ENCODE measurements around the gene EFCAB12.

EFCAB12 gene

GRCh38 chr3:129370248-129370964, 58.0 kb downstream of the EFCAB12 start:
- no peak overlapping the region for H2AK5ac ChIP-seq (ENCODE audit: low read length, severe bottlenecking)
- H2AFZ ChIP-seq (ENCODE audit: low read depth, low read length): no peak overlapping the region
- H2BK5ac ChIP-seq (ENCODE audit: low read depth, low read length, poor library complexity, severe bottlenecking): no peak overlapping the region
- no peaks in the 10 kb centered on the region for H3K9me3 ChIP-seq (ENCODE audit: control insufficient read depth, low read length)
- H3K4me1 ChIP-seq (ENCODE audit: control insufficient read depth, insufficient read depth, low read depth, low read length): peaks cover 7% of the 10 kb centered on the region
- 95% methylated on average over 5 of the region's 5 CpGs for WGBS
- no peak overlapping the region for H3K9ac ChIP-seq (ENCODE audit: low read length)
- H3K14ac ChIP-seq (ENCODE audit: low read length in 2 of 2): peak overlapping the region in 1 of 2 experiments; percentile 81
- no peaks in the 10 kb centered on the region for H3K79me1 ChIP-seq (replicated peaks; ENCODE audit: low read length, poor library complexity, severe bottlenecking)
- H3K4me3 ChIP-seq (ENCODE audit: insufficient read depth in 1 of 2, low read depth in 1 of 2, low read length in 2 of 2): no peak overlapping the region
- no peak overlapping the region for H4K8ac ChIP-seq (ENCODE audit: low read length)
- peak overlapping the region in 1 of 2 experiments; percentile 38 for H3K23ac ChIP-seq (ENCODE audit: low read length in 2 of 2)
- H3K4ac ChIP-seq (ENCODE audit: low read depth in 1 of 2, low read length in 2 of 2): no peak overlapping the region
- H3K27me3 ChIP-seq (ENCODE audit: control insufficient read depth in 1 of 2, insufficient read depth in 1 of 2, low read length in 2 of 2): peaks cover 21 to 25% of the 10 kb centered on the region in 2 experiments
- H4K91ac ChIP-seq (ENCODE audit: low read length): peak overlapping the region; percentile 5
- no peak overlapping the region for H2BK15ac ChIP-seq (ENCODE audit: low read depth, poor library complexity, severe bottlenecking)
- H3K18ac ChIP-seq (ENCODE audit: low read depth in 1 of 2, low read length in 2 of 2): peak overlapping the region in 1 of 2 experiments; percentile 65
- H3K27ac ChIP-seq (ENCODE audit: low read length, poor library complexity, severe bottlenecking): no peak overlapping the region
- no peak overlapping the region for H2BK12ac ChIP-seq (ENCODE audit: low read length in 2 of 2)
- H3K4me2 ChIP-seq (ENCODE audit: low read length, poor library complexity, severe bottlenecking): no peak overlapping the region
- DNase-seq: no peak
- no peak overlapping the region for H2BK120ac ChIP-seq (ENCODE audit: low read depth, low read length)
- H3K36me3 ChIP-seq (ENCODE audit: control insufficient read depth in 1 of 2, insufficient read depth in 2 of 2, low read depth in 1 of 2, low read length in 2 of 2): peaks cover 0 to 1% of the 10 kb centered on the region in 2 experiments

GRCh38 chr3:129369711-129370110, 58.7 kb downstream of the EFCAB12 start:
- Histone ChIP-seq H4K91ac (ENCODE audit: low read length) (no peak overlapping the region), H3K4me1 (ENCODE audit: control insufficient read depth, insufficient read depth, low read depth, low read length) (peaks cover 7% of the 10 kb centered on the region), H2BK15ac (ENCODE audit: low read depth, poor library complexity, severe bottlenecking) (no peak overlapping the region), H3K4me2 (ENCODE audit: low read length, poor library complexity, severe bottlenecking) (no peak overlapping the region), H3K27ac (ENCODE audit: low read length, poor library complexity, severe bottlenecking) (no peak overlapping the region), H3K36me3 (ENCODE audit: control insufficient read depth in 1 of 2, insufficient read depth in 2 of 2, low read depth in 1 of 2, low read length in 2 of 2) (no peaks in the 10 kb centered on the region), H3K4ac (ENCODE audit: low read depth in 1 of 2, low read length in 2 of 2) (no peak overlapping the region), H4K8ac (ENCODE audit: low read length) (no peak overlapping the region), H3K4me3 (ENCODE audit: insufficient read depth in 1 of 2, low read depth in 1 of 2, low read length in 2 of 2) (peak overlapping the region in 1 of 2 experiments; percentile 22), H3K14ac (ENCODE audit: low read length in 2 of 2) (peak overlapping the region in 1 of 2 experiments; percentile 81), H3K9me3 (ENCODE audit: control insufficient read depth, low read length) (no peaks in the 10 kb centered on the region), H2BK120ac (ENCODE audit: low read depth, low read length) (no peak overlapping the region), H2BK12ac (ENCODE audit: low read length in 2 of 2) (no peak overlapping the region), H3K23ac (ENCODE audit: low read length in 2 of 2) (no peak overlapping the region), H2AFZ (ENCODE audit: low read depth, low read length) (peak overlapping the region; percentile 3), H3K18ac (ENCODE audit: low read depth in 1 of 2, low read length in 2 of 2) (peak overlapping the region in 1 of 2 experiments; percentile 65), H3K9ac (ENCODE audit: low read length) (no peak overlapping the region), H3K27me3 (ENCODE audit: control insufficient read depth in 1 of 2, insufficient read depth in 1 of 2, low read length in 2 of 2) (peaks cover 21 to 25% of the 10 kb centered on the region in 2 experiments), H2AK5ac (ENCODE audit: low read length, severe bottlenecking) (no peak overlapping the region), H2BK5ac (ENCODE audit: low read depth, low read length, poor library complexity, severe bottlenecking) (no peak overlapping the region), H3K79me1 (replicated peaks; ENCODE audit: low read length, poor library complexity, severe bottlenecking) (no peaks in the 10 kb centered on the region)
- 93% methylated on average over 5 of the region's 5 CpGs for WGBS
- no peak for DNase-seq

- Histone ChIP-seq H2BK15ac (ENCODE audit: low read depth, poor library complexity, severe bottlenecking) (no peak overlapping the region), H3K27me3 (ENCODE audit: control insufficient read depth in 1 of 2, insufficient read depth in 1 of 2, low read length in 2 of 2) (peaks cover 21 to 25% of the 10 kb centered on the region in 2 experiments), H3K23ac (ENCODE audit: low read length in 2 of 2) (no peak overlapping the region), H3K27ac (ENCODE audit: low read length, poor library complexity, severe bottlenecking) (no peak overlapping the region), H2AFZ (ENCODE audit: low read depth, low read length) (no peak overlapping the region), H4K8ac (ENCODE audit: low read length) (no peak overlapping the region), H3K9me3 (ENCODE audit: control insufficient read depth, low read length) (no peaks in the 10 kb centered on the region), H3K18ac (ENCODE audit: low read depth in 1 of 2, low read length in 2 of 2) (no peak overlapping the region), H3K79me1 (replicated peaks; ENCODE audit: low read length, poor library complexity, severe bottlenecking) (no peaks in the 10 kb centered on the region), H2BK120ac (ENCODE audit: low read depth, low read length) (no peak overlapping the region), H3K4me3 (ENCODE audit: insufficient read depth in 1 of 2, low read depth in 1 of 2, low read length in 2 of 2) (no peak overlapping the region), H2AK5ac (ENCODE audit: low read length, severe bottlenecking) (no peak overlapping the region), H4K91ac (ENCODE audit: low read length) (no peak overlapping the region), H3K36me3 (ENCODE audit: control insufficient read depth in 1 of 2, insufficient read depth in 2 of 2, low read depth in 1 of 2, low read length in 2 of 2) (no peaks in the 10 kb centered on the region), H3K4me2 (ENCODE audit: low read length, poor library complexity, severe bottlenecking) (no peak overlapping the region), H3K4me1 (ENCODE audit: control insufficient read depth, insufficient read depth, low read depth, low read length) (peaks cover 7% of the 10 kb centered on the region), H3K14ac (ENCODE audit: low read length in 2 of 2) (no peak overlapping the region), H3K4ac (ENCODE audit: low read depth in 1 of 2, low read length in 2 of 2) (no peak overlapping the region), H3K9ac (ENCODE audit: low read length) (no peak overlapping the region), H2BK5ac (ENCODE audit: low read depth, low read length, poor library complexity, severe bottlenecking) (no peak overlapping the region), H2BK12ac (ENCODE audit: low read length in 2 of 2) (no peak overlapping the region)
- whole genome bisulfite sequencing: 79% methylated on average over 5 of the region's 5 CpGs
- DNase-seq: no peak
Measured at GRCh38 chr3:129367821-129368220, 60.6 kb downstream of the EFCAB12 start.

GRCh38 chr3:129366312-129366831, 62.1 kb downstream of the EFCAB12 start:
- Histone ChIP-seq H2BK120ac (ENCODE audit: low read depth, low read length) (no peak overlapping the region), H3K4me1 (ENCODE audit: control insufficient read depth, insufficient read depth, low read depth, low read length) (peaks cover 7% of the 10 kb centered on the region), H2BK12ac (ENCODE audit: low read length in 2 of 2) (no peak overlapping the region), H3K4ac (ENCODE audit: low read depth in 1 of 2, low read length in 2 of 2) (no peak overlapping the region), H2AFZ (ENCODE audit: low read depth, low read length) (no peak overlapping the region), H2BK15ac (ENCODE audit: low read depth, poor library complexity, severe bottlenecking) (no peak overlapping the region), H3K36me3 (ENCODE audit: control insufficient read depth in 1 of 2, insufficient read depth in 2 of 2, low read depth in 1 of 2, low read length in 2 of 2) (no peaks in the 10 kb centered on the region), H3K23ac (ENCODE audit: low read length in 2 of 2) (no peak overlapping the region), H4K91ac (ENCODE audit: low read length) (no peak overlapping the region), H3K4me2 (ENCODE audit: low read length, poor library complexity, severe bottlenecking) (no peak overlapping the region), H2AK5ac (ENCODE audit: low read length, severe bottlenecking) (no peak overlapping the region), H3K18ac (ENCODE audit: low read depth in 1 of 2, low read length in 2 of 2) (no peak overlapping the region), H3K27ac (ENCODE audit: low read length, poor library complexity, severe bottlenecking) (no peak overlapping the region), H2BK5ac (ENCODE audit: low read depth, low read length, poor library complexity, severe bottlenecking) (no peak overlapping the region), H3K27me3 (ENCODE audit: control insufficient read depth in 1 of 2, insufficient read depth in 1 of 2, low read length in 2 of 2) (peaks cover 21 to 25% of the 10 kb centered on the region in 2 experiments), H4K8ac (ENCODE audit: low read length) (no peak overlapping the region), H3K9me3 (ENCODE audit: control insufficient read depth, low read length) (no peaks in the 10 kb centered on the region), H3K14ac (ENCODE audit: low read length in 2 of 2) (peak overlapping the region in 1 of 2 experiments; percentile 44), H3K79me1 (replicated peaks; ENCODE audit: low read length, poor library complexity, severe bottlenecking) (no peaks in the 10 kb centered on the region), H3K9ac (ENCODE audit: low read length) (peak overlapping the region; percentile 38), H3K4me3 (ENCODE audit: insufficient read depth in 1 of 2, low read depth in 1 of 2, low read length in 2 of 2) (peak overlapping the region in 1 of 2 experiments; percentile 16)
- 82% methylated on average over 16 of the region's 16 CpGs for WGBS
- DNase-seq: no peak
